SK-N-SH treated with all-trans-retinoic acid at 6 μM for 48 hours (cell line): ENCODE measurements around the gene SLX4IP.

Experiments
- ATAC-seq: fragments of 200-7000 bp; cut with Tn5 transposase; 3 replicates; pipeline ENCODE4 v1.9.1; 2020; ENCODE audit warnings: mild to moderate bottlenecking, moderate library complexity
- ARNTL ChIP-seq: fragments of 450-650 bp; formaldehyde crosslinking; IDR thresholded peaks from 2 replicates; pipeline ENCODE4 v1.5.0; 2020; ENCODE audit warnings: low read depth, mild to moderate bottlenecking, moderate library complexity, borderline replicate concordance
- BACH2 ChIP-seq: fragments of 250-450 bp; sonication (Bioruptor Pico); IDR thresholded peaks from 2 replicates; pipeline ENCODE4 v1.9.0; 2021; ENCODE audit warnings: mild to moderate bottlenecking, borderline replicate concordance
- CSDC2 ChIP-seq: fragments of 250-450 bp; sonication (Bioruptor Pico); IDR thresholded peaks from 2 replicates; pipeline ENCODE4 v1.5.0; 2020; ENCODE audit warnings: mild to moderate bottlenecking, moderate library complexity
- GLIS3 ChIP-seq: fragments of 250-450 bp; sonication (Bioruptor Pico); IDR thresholded peaks from 2 replicates; pipeline ENCODE4 v1.5.0; 2020; ENCODE audit warnings: mild to moderate bottlenecking, moderate library complexity
- ISL1 ChIP-seq: fragments of 250-450 bp; sonication (Bioruptor Pico); IDR thresholded peaks from 2 replicates; pipeline ENCODE4 v2.1.2; 2022; ENCODE audit warnings: mild to moderate bottlenecking, moderate library complexity
- OSR1 ChIP-seq: fragments of 250-450 bp; sonication (Bioruptor Pico); IDR thresholded peaks from 2 replicates; pipeline ENCODE4 v1.8.0; 2022; ENCODE audit warnings: moderate library complexity, mild to moderate bottlenecking, inconsistent platforms
- PPARA ChIP-seq: fragments of 250-450 bp; sonication (Bioruptor Pico); IDR thresholded peaks from 2 replicates; pipeline ENCODE4 v1.5.0; 2020; ENCODE audit warnings: mild to moderate bottlenecking, borderline replicate concordance
- RARB ChIP-seq: fragments of 250-450 bp; sonication (Bioruptor Pico); IDR thresholded peaks from 2 replicates; pipeline ENCODE4 v1.8.0; 2021; ENCODE audit warnings: mild to moderate bottlenecking, moderate library complexity
- TCF4 ChIP-seq: fragments of 250-450 bp; sonication (Bioruptor Pico); IDR thresholded peaks from 2 replicates; pipeline ENCODE4 v1.8.0; 2021; ENCODE audit warnings: mild to moderate bottlenecking, moderate library complexity, borderline replicate concordance
- TOX ChIP-seq: fragments of 250-450 bp; sonication (Bioruptor Pico); IDR thresholded peaks from 2 replicates; pipeline ENCODE4 v1.8.0; 2021; ENCODE audit warnings: mild to moderate bottlenecking, moderate library complexity, borderline replicate concordance
- ZC3H10 ChIP-seq: fragments of 250-450 bp; sonication (Bioruptor Pico); IDR thresholded peaks from 2 replicates; pipeline ENCODE4 v1.5.1; 2021; ENCODE audit warnings: mild to moderate bottlenecking, moderate library complexity
- ZFP3 ChIP-seq: fragments of 250-450 bp; sonication (Bioruptor Pico); IDR thresholded peaks from 2 replicates; pipeline ENCODE4 v1.5.0; 2020; ENCODE audit warnings: mild to moderate bottlenecking, moderate library complexity
- ZFP30 ChIP-seq: fragments of 450-650 bp; formaldehyde crosslinking; IDR thresholded peaks from 2 replicates; pipeline ENCODE4 v1.5.0; 2022; ENCODE audit warnings: mild to moderate bottlenecking, moderate library complexity
- ZNF70 ChIP-seq: fragments of 450-650 bp; formaldehyde crosslinking; IDR thresholded peaks from 2 replicates; pipeline ENCODE4 v1.5.0; 2020; ENCODE audit warnings: mild to moderate bottlenecking, moderate library complexity
- ZNF8 ChIP-seq: fragments of 450-650 bp; formaldehyde crosslinking; IDR thresholded peaks from 2 replicates; pipeline ENCODE4 v1.5.0; 2020; ENCODE audit warnings: mild to moderate bottlenecking, moderate library complexity
- TF ChIP-seq, protein P1 (sequence below): fragments of 250-450 bp; sonication (Bioruptor Pico); IDR thresholded peaks from 2 replicates; pipeline ENCODE4 v1.5.0; 2020; ENCODE audit warnings: mild to moderate bottlenecking, moderate library complexity
- TF ChIP-seq, protein P2 (sequence below): fragments of 250-450 bp; sonication (Bioruptor Pico); IDR thresholded peaks from 2 replicates; pipeline ENCODE4 v1.8.0; 2021; ENCODE audit warnings: low read depth, mild to moderate bottlenecking, moderate library complexity, borderline replicate concordance
- TF ChIP-seq, protein P3 (sequence below): fragments of 250-450 bp; sonication (Bioruptor Pico); IDR thresholded peaks from 2 replicates; pipeline ENCODE4 v1.5.1; 2020; ENCODE audit warnings: low read depth, mild to moderate bottlenecking, moderate library complexity
- TF ChIP-seq, protein P4 (sequence below): fragments of 250-450 bp; sonication (Bioruptor Pico); IDR thresholded peaks from 2 replicates; pipeline ENCODE4 v1.8.0; 2020; ENCODE audit warnings: mild to moderate bottlenecking, moderate library complexity, borderline replicate concordance
- TF ChIP-seq, protein P5 (sequence below): fragments of 250-450 bp; sonication (Bioruptor Pico); IDR thresholded peaks from 2 replicates; pipeline ENCODE4 v1.5.1; 2021; ENCODE audit warnings: mild to moderate bottlenecking, moderate library complexity

The SLX4IP gene

DNA sequence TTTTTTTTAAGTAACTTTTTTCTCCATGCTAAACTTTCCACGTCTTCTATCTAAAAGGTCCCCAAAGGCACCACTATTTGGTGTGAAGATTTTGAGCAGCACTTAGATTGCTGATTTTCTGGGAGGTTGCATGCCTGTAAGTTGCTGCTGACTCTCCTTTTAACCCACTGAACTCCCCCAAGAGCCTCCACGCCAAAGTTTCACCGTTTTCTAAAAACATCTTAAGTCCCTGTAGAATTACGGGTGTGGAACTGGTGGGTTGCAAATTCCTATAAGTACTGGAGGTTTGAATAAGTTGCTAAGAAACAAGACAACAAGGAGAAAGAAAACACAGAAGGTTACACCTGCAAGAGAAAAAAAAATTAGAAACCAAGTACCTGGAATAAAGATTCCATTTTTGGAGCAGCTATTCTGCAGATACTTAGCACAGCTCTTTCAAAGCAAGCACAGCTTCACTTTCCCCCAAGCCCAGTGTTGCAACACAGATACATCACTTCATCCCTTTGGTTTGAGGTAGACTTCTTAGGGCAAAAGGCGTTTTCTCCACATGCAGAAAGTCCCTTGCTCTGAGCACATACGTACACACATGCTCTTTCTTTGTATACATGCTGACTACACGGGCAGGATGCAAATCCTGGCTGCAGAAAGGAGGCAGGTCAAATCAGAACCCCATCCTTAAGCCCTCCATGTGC, 233.7 kb downstream of the SLX4IP start:
- TF ChIP-seq, protein P1, sequence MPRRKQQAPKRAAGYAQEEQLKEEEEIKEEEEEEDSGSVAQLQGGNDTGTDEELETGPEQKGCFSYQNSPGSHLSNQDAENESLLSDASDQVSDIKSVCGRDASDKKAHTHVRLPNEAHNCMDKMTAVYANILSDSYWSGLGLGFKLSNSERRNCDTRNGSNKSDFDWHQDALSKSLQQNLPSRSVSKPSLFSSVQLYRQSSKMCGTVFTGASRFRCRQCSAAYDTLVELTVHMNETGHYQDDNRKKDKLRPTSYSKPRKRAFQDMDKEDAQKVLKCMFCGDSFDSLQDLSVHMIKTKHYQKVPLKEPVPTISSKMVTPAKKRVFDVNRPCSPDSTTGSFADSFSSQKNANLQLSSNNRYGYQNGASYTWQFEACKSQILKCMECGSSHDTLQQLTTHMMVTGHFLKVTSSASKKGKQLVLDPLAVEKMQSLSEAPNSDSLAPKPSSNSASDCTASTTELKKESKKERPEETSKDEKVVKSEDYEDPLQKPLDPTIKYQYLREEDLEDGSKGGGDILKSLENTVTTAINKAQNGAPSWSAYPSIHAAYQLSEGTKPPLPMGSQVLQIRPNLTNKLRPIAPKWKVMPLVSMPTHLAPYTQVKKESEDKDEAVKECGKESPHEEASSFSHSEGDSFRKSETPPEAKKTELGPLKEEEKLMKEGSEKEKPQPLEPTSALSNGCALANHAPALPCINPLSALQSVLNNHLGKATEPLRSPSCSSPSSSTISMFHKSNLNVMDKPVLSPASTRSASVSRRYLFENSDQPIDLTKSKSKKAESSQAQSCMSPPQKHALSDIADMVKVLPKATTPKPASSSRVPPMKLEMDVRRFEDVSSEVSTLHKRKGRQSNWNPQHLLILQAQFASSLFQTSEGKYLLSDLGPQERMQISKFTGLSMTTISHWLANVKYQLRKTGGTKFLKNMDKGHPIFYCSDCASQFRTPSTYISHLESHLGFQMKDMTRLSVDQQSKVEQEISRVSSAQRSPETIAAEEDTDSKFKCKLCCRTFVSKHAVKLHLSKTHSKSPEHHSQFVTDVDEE (CRISPR knock-in tag), result no peak
- TF ChIP-seq, protein P2, sequence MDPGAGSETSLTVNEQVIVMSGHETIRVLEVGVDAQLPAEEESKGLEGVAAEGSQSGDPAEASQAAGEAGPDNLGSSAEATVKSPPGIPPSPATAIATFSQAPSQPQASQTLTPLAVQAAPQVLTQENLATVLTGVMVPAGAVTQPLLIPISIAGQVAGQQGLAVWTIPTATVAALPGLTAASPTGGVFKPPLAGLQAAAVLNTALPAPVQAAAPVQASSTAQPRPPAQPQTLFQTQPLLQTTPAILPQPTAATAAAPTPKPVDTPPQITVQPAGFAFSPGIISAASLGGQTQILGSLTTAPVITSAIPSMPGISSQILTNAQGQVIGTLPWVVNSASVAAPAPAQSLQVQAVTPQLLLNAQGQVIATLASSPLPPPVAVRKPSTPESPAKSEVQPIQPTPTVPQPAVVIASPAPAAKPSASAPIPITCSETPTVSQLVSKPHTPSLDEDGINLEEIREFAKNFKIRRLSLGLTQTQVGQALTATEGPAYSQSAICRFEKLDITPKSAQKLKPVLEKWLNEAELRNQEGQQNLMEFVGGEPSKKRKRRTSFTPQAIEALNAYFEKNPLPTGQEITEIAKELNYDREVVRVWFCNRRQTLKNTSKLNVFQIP (CRISPR knock-in tag), result no peak
- TF ChIP-seq ZC3H10, result no peak
- no peak for TF ChIP-seq ARNTL (CRISPR knock-in tag)
- no peak for TF ChIP-seq ZNF70 (CRISPR knock-in tag)
- no peak for TF ChIP-seq ZNF8
- no peak for TF ChIP-seq ZFP3 (CRISPR knock-in tag)
- TF ChIP-seq OSR1 (CRISPR knock-in tag), result no peak
- no peak for TF ChIP-seq GLIS3 (CRISPR knock-in tag)
- TF ChIP-seq, protein P3, sequence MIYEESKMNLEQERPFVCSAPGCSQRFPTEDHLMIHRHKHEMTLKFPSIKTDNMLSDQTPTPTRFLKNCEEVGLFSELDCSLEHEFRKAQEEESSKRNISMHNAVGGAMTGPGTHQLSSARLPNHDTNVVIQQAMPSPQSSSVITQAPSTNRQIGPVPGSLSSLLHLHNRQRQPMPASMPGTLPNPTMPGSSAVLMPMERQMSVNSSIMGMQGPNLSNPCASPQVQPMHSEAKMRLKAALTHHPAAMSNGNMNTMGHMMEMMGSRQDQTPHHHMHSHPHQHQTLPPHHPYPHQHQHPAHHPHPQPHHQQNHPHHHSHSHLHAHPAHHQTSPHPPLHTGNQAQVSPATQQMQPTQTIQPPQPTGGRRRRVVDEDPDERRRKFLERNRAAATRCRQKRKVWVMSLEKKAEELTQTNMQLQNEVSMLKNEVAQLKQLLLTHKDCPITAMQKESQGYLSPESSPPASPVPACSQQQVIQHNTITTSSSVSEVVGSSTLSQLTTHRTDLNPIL (CRISPR knock-in tag), result no peak
- no peak for TF ChIP-seq BACH2 (CRISPR knock-in tag)
- no peak for TF ChIP-seq TCF4
- TF ChIP-seq ISL1 (CRISPR knock-in tag), result no peak
- no peak for TF ChIP-seq CSDC2 (CRISPR knock-in tag)
- TF ChIP-seq, protein P4, sequence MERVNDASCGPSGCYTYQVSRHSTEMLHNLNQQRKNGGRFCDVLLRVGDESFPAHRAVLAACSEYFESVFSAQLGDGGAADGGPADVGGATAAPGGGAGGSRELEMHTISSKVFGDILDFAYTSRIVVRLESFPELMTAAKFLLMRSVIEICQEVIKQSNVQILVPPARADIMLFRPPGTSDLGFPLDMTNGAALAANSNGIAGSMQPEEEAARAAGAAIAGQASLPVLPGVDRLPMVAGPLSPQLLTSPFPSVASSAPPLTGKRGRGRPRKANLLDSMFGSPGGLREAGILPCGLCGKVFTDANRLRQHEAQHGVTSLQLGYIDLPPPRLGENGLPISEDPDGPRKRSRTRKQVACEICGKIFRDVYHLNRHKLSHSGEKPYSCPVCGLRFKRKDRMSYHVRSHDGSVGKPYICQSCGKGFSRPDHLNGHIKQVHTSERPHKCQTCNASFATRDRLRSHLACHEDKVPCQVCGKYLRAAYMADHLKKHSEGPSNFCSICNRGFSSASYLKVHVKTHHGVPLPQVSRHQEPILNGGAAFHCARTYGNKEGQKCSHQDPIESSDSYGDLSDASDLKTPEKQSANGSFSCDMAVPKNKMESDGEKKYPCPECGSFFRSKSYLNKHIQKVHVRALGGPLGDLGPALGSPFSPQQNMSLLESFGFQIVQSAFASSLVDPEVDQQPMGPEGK (CRISPR knock-in tag), result no peak
- no peak for TF ChIP-seq PPARA (CRISPR knock-in tag)
- TF ChIP-seq, protein P5, sequence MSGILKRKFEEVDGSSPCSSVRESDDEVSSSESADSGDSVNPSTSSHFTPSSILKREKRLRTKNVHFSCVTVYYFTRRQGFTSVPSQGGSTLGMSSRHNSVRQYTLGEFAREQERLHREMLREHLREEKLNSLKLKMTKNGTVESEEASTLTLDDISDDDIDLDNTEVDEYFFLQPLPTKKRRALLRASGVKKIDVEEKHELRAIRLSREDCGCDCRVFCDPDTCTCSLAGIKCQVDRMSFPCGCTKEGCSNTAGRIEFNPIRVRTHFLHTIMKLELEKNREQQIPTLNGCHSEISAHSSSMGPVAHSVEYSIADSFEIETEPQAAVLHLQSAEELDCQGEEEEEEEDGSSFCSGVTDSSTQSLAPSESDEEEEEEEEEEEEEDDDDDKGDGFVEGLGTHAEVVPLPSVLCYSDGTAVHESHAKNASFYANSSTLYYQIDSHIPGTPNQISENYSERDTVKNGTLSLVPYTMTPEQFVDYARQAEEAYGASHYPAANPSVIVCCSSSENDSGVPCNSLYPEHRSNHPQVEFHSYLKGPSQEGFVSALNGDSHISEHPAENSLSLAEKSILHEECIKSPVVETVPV, result no peak
- no peak for TF ChIP-seq ZFP30 (CRISPR knock-in tag)
- TF ChIP-seq TOX (CRISPR knock-in tag), result no peak
- TF ChIP-seq RARB (CRISPR knock-in tag), result no peak
- TF ChIP-seq, all 23 proteins: peak for 0
- no peak for ATAC-seq

DNA sequence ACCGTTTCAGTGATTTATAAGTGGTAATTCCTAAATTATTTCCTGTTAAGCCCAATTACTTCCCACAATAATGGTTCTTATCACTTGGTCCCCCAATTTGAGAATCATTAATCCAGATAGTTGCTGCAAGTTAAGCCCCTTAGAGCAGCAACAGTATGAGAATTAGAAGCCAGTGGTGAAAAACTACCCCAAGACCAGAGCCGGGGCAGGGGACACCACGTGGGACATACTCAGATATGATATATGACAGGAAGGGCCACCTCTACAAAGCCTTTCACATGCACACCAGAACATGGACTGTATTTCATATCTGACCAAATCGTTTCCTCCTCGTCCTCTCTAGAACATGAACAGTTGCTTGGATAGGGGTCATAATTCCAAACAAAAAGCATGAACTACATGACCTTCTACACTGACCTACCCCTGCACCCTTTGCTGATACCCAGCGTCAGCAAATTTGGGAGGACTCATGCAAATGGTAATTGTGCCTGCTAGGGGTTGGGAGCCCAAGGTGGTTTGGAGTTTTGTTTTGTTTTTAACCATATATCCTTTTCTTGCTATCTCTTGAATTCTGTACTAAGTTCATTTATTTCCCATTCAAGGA, 234.8 kb downstream of the SLX4IP start:
- ATAC-seq, result no peak
- TF ChIP-seq, protein P2 (CRISPR knock-in tag), result no peak
